Transverse colon (tissue), 4 donors: Measurements from ENCODE around the gene LY86.

Experiments
- EP300 ChIP-seq: sonication (generic); formaldehyde crosslinking; IDR thresholded peaks from one replicate; pipeline ENCODE4 v1.6.1; 2017; ENCODE audit warnings: antibody characterized with exemption, low read depth
- POLR2A ChIP-seq: fragments of 450-650 bp; IDR thresholded peaks from one replicate; pipeline ENCODE4 v1.6.1; 2016; ENCODE audit warnings: antibody characterized with exemption, mild to moderate bottlenecking, moderate library complexity
- POLR2AphosphoS5 ChIP-seq, 3 donors: sonication (generic); formaldehyde crosslinking; IDR thresholded peaks; one replicate each; pipeline ENCODE4 v1.6.1; 2016; ENCODE audit warnings: antibody characterized with exemption in 3 of 3
- TF ChIP-seq, protein P1 (sequence below), 5 experiments: fragments of 200-600 bp in 3 of 5; fragments of 450-650 bp in 2 of 5; sonication (generic) in 3 of 5; IDR thresholded peaks; 1 replicate in 2 of 5; 2 replicates in 3 of 5; pipeline ENCODE4 v1.5.1; 2016 to 2017; ENCODE audit warnings: antibody characterized with exemption in 5 of 5, inconsistent platforms in 3 of 5, mild to moderate bottlenecking in 2 of 5, moderate library complexity in 1 of 5

DNA sequence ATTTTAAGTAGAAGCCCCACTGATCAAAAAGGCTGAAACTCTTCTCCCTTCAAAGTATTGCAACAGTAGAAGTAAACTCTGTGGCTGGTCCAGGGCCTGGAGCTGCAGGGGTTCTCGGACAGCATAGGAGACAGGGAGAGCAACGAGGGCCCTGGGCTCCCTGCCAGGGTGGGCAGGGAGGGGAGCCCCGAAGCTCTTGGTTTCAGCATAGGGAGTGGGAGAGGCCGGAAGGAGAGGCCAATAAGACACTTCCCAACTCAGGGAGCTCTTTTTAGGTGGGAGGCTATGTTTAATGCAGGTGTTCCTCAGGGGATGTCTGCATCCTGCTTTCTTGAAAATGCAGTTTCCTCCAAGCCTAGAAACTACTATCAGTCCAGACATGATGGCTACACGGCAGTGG, 91.1 kb downstream of the LY86 start:
- TF ChIP-seq, protein P1, sequence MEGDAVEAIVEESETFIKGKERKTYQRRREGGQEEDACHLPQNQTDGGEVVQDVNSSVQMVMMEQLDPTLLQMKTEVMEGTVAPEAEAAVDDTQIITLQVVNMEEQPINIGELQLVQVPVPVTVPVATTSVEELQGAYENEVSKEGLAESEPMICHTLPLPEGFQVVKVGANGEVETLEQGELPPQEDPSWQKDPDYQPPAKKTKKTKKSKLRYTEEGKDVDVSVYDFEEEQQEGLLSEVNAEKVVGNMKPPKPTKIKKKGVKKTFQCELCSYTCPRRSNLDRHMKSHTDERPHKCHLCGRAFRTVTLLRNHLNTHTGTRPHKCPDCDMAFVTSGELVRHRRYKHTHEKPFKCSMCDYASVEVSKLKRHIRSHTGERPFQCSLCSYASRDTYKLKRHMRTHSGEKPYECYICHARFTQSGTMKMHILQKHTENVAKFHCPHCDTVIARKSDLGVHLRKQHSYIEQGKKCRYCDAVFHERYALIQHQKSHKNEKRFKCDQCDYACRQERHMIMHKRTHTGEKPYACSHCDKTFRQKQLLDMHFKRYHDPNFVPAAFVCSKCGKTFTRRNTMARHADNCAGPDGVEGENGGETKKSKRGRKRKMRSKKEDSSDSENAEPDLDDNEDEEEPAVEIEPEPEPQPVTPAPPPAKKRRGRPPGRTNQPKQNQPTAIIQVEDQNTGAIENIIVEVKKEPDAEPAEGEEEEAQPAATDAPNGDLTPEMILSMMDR (IDR thresholded peaks at IDR 0.05): no peak
- TF ChIP-seq POLR2A (no peak), POLR2AphosphoS5 (IDR thresholded peaks at IDR 0.05) (no peak), EP300 (no peak)
